Ishikawa (cell line): ENCODE measurements around the gene PIK3CD.

ENCODE experiments used
- CEBPB ChIP-seq: IDR thresholded peaks from 2 replicates; pipeline ENCODE4 v1.6.1; 2012
- EGR1 ChIP-seq: IDR thresholded peaks from 2 replicates; pipeline ENCODE4 v1.6.1; 2012
- EP300 ChIP-seq: IDR thresholded peaks from 2 replicates; pipeline ENCODE4 v1.6.1; 2012; ENCODE audit warnings: borderline replicate concordance
- RAD21 ChIP-seq: IDR thresholded peaks from 2 replicates; pipeline ENCODE4 v1.6.1; 2012; ENCODE audit warnings: low read depth
- TAF1 ChIP-seq: IDR thresholded peaks from 2 replicates; pipeline ENCODE4 v1.6.1; 2012; ENCODE audit warnings: low read depth, mild to moderate bottlenecking
- YY1 ChIP-seq: IDR thresholded peaks from 2 replicates; pipeline ENCODE4 v1.6.1; 2012; ENCODE audit warnings: low read depth
- TF ChIP-seq, protein P1 (sequence below): IDR thresholded peaks from 2 replicates; pipeline ENCODE4 v1.6.1; 2012
- TF ChIP-seq, protein P2 (sequence below): IDR thresholded peaks from 2 replicates; pipeline ENCODE4 v1.6.1; 2012

DNA sequence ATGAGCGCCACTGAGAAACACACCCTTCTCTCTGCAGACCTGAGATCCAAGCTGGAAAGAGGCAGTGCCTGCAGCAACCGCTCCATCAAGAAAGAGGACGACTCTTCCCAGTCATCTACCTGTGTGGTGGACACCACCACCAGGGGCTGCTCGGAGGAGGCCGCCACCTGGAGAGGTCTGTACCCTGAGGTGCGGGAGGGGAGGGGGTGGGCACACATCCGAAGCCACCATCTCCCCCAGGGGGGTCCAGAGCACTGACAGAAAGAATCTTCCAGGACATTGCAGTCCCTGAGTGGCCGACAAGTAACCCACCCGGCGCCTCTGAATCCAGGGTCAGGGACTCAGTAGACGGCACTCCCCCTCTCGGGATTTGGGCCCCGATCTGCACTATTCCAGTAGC, 39.8 kb upstream of the PIK3CD start:
- TF ChIP-seq YY1 (no peak), RAD21 (no peak), EGR1 (no peak), CEBPB (no peak), TAF1 (no peak), EP300 (no peak)
- TF ChIP-seq, protein P1, sequence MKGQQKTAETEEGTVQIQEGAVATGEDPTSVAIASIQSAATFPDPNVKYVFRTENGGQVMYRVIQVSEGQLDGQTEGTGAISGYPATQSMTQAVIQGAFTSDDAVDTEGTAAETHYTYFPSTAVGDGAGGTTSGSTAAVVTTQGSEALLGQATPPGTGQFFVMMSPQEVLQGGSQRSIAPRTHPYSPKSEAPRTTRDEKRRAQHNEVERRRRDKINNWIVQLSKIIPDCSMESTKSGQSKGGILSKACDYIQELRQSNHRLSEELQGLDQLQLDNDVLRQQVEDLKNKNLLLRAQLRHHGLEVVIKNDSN, result no peak
- TF ChIP-seq, protein P2, sequence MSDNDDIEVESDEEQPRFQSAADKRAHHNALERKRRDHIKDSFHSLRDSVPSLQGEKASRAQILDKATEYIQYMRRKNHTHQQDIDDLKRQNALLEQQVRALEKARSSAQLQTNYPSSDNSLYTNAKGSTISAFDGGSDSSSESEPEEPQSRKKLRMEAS, result no peak
